SKM-1 treated with dmso at 0.1 percent for 144 hours (cell line): ENCODE measurements around the gene DUS2.
"Not testable (repeated sequence)": the region's sequence is repeated elsewhere in the genome, so short reads cannot be mapped to it uniquely, and the experiment has no call there.

Source experiments
- DNase-seq: peaks from one replicate; lab custom pipeline; 2025; ENCODE audit not compliant: unreplicated experiment; lab: John Stamatoyannopoulos, UW

The DUS2 gene

GRCh38 chr16:67998231-67998778 is 24.8 kb upstream of the DUS2 start:
- not testable (repeated sequence) for DNase-seq

GRCh38 chr16:67998779-67999688 is 24.1 kb upstream of the DUS2 start, which contains the start of gene DPEP2:
TSS of gene DPEP2 (minus strand) at chr16:67999484. CDS start at chr16:67993212, 6,272 bp downstream.
- DNase-seq, result peak; percentile 74

GRCh38 chr16:67999985-68000384 is 23.1 kb upstream of the DUS2 start:
- DNase-seq, result peak; percentile 65

DNA sequence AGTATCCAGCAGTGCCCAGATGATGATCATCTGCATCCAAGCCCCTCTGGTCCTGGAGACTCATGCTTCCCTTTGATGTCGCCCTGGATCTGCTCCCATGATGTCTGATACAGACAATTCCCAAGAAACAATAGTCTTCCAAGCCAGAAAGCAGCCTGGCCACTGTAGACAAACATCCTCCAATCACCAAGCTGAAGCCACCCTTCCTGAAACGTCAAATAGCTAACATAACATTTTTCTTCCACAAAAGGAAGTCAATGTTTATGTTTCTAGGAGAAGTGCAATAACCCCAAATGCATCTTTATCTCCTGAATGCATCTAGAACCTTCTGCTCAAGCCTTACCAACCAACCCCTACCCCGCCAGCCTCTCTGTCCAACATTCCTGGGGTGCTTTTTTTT is 22.6 kb upstream of the DUS2 start:
- no peak for DNase-seq

- no peak for DNase-seq
Measured at GRCh38 chr16:68003031-68003430, 20.1 kb upstream of the DUS2 start.

GRCh38 chr16:68005211-68005610 is 17.9 kb upstream of the DUS2 start:
- no peak for DNase-seq

- DNase-seq, result peak; percentile 96
Measured at GRCh38 chr16:68005786-68006286, 17.2 kb upstream of the DUS2 start.

DNA sequence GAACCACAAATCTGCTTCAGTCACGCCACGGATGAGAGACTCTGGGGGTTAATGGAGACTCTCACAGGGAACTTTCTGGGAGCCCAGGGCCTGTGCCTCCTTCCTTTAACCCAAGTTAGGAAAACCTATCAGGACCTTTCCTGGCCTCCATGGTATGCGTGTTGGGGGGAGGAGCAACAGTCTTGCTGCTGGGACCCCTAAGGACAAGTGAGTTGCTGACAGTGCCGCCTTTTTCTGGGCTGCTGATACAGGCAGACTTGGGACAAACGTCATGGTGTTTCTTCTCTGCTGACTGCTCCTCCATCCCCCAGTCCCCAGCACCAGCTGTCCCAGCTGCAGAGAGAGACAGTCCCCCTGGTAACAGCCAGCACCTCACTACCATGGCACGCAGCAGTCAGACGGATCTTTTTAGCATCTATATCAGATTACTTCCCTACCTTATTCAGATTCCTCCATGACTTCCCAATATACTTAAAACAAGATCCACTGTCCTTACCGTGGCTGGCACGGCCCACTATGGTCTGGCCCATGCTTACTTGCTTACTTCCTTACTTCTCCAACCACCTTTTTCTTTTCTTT is 13.8 kb upstream of the DUS2 start:
- no peak for DNase-seq

GRCh38 chr16:68009872-68010271 is 13.2 kb upstream of the DUS2 start:
- DNase-seq, result not testable (repeated sequence)

DNA sequence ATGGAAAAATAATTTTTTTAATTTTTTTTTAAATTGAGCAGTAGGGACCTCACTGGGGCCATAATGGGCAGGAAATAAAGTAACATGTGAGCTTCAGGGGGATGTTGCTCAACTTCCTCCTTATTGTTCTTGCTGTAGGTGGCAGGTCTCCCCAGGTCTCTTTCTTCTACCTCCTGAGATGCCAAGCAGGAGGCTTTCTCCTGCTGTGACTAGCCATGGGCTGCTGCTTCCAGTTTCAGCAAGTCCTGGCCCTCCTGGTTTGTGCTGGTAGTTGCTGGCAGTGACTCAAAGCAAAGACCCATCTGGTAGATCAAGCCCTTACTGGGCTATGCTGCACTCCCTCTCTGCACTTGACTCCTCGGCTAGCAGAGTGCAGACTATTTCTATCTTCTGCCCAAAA is 9.6 kb upstream of the DUS2 start:
- peak; percentile 69 for DNase-seq

DNA sequence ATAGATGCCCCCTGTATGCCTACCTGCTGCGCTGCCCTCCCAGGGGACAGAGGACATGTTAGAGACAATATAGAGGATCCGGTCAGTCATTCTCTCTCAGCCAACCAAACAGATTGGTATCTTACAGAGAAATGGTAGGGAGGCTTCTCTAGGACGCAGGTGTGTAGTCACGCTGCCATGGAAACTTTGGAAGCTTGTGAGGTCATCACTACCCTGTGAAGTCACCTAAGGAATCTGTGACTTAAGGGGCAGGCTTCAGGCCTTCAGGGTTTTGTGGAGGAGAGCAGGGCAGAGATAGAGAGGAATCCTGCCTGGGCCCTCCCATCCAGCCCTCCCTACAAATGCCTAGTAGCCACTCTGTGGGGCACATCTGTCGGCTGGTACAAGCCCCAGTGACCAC is 7.4 kb upstream of the DUS2 start, which contains the start of gene DPEP2NB:
DPEP2NB (minus strand) TSS at position 231 of the 400 bp plus-strand sequence; CDS start at position 90, 141 bp downstream.
- DNase-seq, result no peak

DNA sequence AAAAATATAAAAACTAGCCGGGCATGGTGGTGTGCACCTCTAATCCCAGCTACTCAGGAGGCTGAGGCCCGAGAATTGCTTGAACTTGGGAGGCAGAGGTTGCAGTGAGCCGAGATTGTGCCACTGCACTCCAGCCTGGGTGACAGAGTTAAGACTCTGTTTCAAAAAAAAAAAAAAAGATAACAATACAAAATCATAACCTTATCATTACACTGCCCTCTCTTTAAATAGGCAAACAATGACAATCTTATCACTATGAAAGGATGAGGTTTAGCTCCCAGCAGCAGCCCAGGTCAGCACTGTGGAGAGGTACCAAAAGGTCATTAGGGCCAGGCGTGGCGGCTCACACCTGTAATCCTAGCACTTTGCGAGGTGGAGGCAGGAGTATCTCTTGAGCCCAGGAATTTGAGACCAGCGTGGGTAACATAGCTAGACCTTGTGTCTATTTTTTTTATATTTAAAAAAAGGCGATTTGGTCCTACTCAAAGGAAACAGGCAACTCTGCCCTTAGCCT is 3.9 kb upstream of the DUS2 start:
- no peak for DNase-seq

- DNase-seq, result no peak
Measured at GRCh38 chr16:68021490-68021889, 1.6 kb upstream of the DUS2 start.

- no peak for DNase-seq
Measured at GRCh38 chr16:68022278-68022727, 781 bp upstream of the DUS2 start.

- DNase-seq, result no peak
Measured at GRCh38 chr16:68028996-68029395, 5.9 kb downstream of the DUS2 start.

DNA sequence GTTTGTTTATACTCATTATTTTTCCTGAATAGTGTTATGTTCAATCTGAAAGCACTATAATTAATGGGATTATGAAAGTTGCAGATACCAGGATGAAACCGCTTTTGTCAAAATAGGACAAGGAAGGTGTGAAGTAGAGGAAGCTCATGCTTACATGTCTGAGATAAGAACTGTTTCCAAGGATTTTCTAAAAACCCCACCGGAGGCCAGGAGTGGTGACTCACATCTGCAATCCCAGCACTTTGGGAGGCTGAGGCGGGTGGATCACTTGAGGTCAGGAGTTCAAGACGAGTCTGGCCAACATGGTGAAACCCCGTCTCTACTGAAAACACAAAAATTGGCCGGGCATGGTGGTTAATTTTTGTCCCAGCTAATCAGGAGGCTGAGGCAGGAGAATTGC is 7.0 kb downstream of the DUS2 start:
- DNase-seq, result not testable (repeated sequence)

DNA sequence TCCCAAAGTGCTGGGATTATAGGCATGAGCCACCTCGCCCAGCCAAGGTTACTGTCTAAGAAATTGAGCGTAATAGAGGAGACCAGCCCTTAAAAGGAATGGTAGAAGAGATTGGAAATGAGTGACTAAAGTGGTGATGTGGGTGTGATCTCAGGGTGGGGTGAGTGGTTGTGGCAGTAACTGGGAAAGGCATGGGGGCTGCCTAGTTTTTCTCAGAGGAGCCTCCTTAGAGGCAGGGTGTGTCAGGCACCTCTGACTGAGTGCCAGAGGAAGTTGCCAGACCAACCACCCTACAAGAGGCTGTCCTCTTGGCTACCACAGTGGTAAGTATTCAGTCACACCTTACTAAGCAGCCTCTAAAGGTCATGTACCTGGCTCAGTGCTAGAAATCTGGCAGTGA is 8.9 kb downstream of the DUS2 start:
- DNase-seq, result no peak

GRCh38 chr16:68033101-68033500 is 10.0 kb downstream of the DUS2 start:
- DNase-seq, result no peak

GRCh38 chr16:68035227-68035626 is 12.1 kb downstream of the DUS2 start:
- no peak for DNase-seq

DNA sequence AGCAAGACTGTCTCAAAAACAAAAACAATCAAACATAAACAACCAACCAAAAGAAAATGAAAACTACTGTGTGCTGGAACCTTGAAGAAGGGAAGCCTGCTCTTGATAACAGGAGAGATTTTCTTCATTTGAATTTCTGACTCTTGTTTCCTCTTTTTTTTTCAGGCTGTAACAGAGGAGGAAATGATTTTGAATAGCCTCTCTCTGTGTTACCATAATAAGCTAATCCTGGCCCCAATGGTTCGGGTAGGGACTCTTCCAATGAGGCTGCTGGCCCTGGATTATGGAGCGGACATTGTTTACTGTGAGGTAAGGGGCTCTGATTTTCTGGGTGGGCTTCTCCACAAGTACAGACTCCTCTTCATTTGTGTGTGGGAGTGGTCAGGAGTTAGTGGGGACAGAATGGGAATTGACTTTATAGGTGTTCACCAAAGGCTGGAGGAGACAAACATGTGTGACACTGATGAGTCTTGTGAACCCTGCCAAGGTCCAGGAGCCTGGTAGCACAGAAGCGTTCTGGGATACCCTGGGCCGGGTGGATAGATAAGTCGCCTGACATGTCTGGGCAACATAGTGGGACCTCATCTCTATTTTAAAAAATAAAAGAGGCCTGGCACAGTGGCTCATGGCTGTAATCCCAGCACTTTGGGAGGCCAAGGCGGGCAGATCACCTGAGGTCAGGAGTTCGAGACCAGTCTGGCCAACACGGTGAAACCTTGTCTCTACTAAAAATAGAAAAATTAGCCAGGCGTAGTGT is 14.9 kb downstream of the DUS2 start:
- peak; percentile 10 for DNase-seq
